ENCODE results near the gene RAD50.

The RAD50 gene

GRCh38 chr5:132661231-132662003 lies 104.6 kb downstream of the RAD50 start:
- DNase-seq (ENCODE audit: low read depth in 2 of 2), result no peak

GRCh38 chr5:132662004-132662401 lies 105.2 kb downstream of the RAD50 start:
- DNase-seq (ENCODE audit: low read depth in 2 of 2), result no peak

GRCh38 chr5:132662925-132663770 lies 106.4 kb downstream of the RAD50 start:
- no peak for DNase-seq (ENCODE audit: low read depth in 2 of 2)

GRCh38 chr5:132663771-132664695 lies 107.3 kb downstream of the RAD50 start:
- no peak for DNase-seq (ENCODE audit: low read depth in 2 of 2)

- DNase-seq (ENCODE audit: low read depth in 2 of 2), result no peak
These were observed 108.0 kb downstream of the RAD50 start for GRCh38 chr5:132664696-132665209.

- DNase-seq (ENCODE audit: low read depth in 2 of 2), result no peak
These were observed 108.8 kb downstream of the RAD50 start for GRCh38 chr5:132665574-132666080.

GRCh38 chr5:132666310-132667123 lies 109.7 kb downstream of the RAD50 start:
- no peak for DNase-seq (ENCODE audit: low read depth in 2 of 2)

- no peak for DNase-seq (ENCODE audit: low read depth in 2 of 2)
These were observed 110.5 kb downstream of the RAD50 start for GRCh38 chr5:132667309-132667708.

- DNase-seq (ENCODE audit: low read depth in 2 of 2), result no peak
These were observed 111.3 kb downstream of the RAD50 start for GRCh38 chr5:132667761-132668705.

- no peak for DNase-seq (ENCODE audit: low read depth in 2 of 2)
These were observed 112.1 kb downstream of the RAD50 start for GRCh38 chr5:132668706-132669454.

GRCh38 chr5:132669455-132669820 lies 112.7 kb downstream of the RAD50 start:
- no peak for DNase-seq (ENCODE audit: low read depth in 2 of 2)

GRCh38 chr5:132669966-132670882 lies 113.4 kb downstream of the RAD50 start:
- no peak for DNase-seq (ENCODE audit: low read depth in 2 of 2)

- DNase-seq (ENCODE audit: low read depth in 2 of 2), result no peak
These were observed 114.2 kb downstream of the RAD50 start for GRCh38 chr5:132671000-132671399.

GRCh38 chr5:132673488-132673887 lies 116.7 kb downstream of the RAD50 start:
- DNase-seq (ENCODE audit: low read depth in 2 of 2), result no peak

- no peak for DNase-seq (ENCODE audit: low read depth in 2 of 2)
These were observed 117.3 kb downstream of the RAD50 start, which contains the start of gene IL4 for GRCh38 chr5:132673939-132674630. TSS of gene IL4 (plus strand) at chr5:132673989. CDS start at chr5:132674051, 62 bp downstream.

- no peak for DNase-seq (ENCODE audit: low read depth in 2 of 2)
These were observed 118.1 kb downstream of the RAD50 start for GRCh38 chr5:132674671-132675506.
